ENCODE data around the gene MAGOHB.
"Not testable (repeated sequence)": the region's sequence is repeated elsewhere in the genome, so short reads cannot be mapped to it uniquely, and the experiment has no call there.

MAGOHB gene

DNA sequence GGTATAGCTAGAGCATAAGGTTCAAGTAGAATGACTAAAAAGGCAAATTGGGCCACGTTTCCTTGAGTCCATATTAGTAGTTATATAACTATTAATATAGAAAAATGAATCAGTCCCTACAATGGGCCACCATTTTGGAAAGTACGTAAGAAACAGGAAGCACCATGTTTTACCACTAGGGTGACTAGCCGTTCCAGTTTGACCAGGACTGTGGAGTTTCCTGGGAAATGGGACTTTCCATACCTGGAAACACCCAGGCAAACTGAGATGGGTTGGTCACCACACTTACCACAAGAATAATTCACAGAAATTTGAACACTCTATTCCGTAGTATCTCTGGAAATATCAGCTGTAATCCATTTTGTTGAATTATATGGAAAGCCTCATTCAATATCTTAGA is 2.1 kb upstream of the MAGOHB start:
- no peak overlapping the region for H3K4me3 ChIP-seq (ENCODE audit: low read depth, low read length)
- peak; percentile 72 for DNase-seq (ENCODE audit: low read depth)
- TF ChIP-seq, protein P1, sequence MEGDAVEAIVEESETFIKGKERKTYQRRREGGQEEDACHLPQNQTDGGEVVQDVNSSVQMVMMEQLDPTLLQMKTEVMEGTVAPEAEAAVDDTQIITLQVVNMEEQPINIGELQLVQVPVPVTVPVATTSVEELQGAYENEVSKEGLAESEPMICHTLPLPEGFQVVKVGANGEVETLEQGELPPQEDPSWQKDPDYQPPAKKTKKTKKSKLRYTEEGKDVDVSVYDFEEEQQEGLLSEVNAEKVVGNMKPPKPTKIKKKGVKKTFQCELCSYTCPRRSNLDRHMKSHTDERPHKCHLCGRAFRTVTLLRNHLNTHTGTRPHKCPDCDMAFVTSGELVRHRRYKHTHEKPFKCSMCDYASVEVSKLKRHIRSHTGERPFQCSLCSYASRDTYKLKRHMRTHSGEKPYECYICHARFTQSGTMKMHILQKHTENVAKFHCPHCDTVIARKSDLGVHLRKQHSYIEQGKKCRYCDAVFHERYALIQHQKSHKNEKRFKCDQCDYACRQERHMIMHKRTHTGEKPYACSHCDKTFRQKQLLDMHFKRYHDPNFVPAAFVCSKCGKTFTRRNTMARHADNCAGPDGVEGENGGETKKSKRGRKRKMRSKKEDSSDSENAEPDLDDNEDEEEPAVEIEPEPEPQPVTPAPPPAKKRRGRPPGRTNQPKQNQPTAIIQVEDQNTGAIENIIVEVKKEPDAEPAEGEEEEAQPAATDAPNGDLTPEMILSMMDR (IDR thresholded peaks at IDR 0.05; ENCODE audit: control insufficient read depth, extremely low read depth, insufficient read depth), result 0 out of 2 replicates have a peak, but pooled peaks have one; percentile 4

DNA sequence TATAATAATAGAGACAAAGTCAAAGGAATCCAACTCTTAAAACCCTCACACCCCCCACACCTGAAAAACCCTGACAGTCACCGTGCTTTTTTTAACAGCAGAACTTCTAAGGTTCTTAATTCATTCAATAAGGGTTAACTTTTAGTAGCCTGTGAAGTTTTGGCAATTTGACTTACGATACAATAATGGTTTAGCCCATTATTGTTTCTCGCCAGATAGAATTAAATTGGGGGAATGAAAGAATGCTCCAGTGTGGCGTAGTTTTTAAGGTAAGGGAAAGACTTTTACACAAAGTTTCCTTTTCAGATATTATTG is 604 bp upstream of the MAGOHB start:
- DNase-seq (ENCODE audit: low read depth), result no peak
- H3K4me3 ChIP-seq (ENCODE audit: low read depth, low read length), result peak overlapping the region; percentile 85
- TF ChIP-seq, protein P1 (IDR thresholded peaks at IDR 0.05; ENCODE audit: control insufficient read depth, extremely low read depth, insufficient read depth), result no peak

DNA sequence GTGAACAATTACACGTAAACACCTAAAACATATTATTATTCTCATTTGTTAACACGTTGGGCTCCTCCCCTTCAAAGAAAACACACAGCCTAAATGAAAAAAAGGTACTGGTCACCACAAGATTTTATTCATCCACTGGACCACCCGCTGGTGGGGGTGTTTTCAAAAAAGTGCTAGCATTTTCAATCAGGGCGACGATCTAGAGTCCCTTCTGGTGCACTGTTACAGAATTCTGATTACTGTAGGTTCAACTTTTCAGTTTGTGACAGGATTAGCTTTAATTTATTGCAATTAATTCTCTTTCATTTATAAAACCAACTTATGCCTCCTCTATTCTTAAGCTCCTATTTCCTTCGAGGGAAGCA is 443 bp downstream of the MAGOHB start:
- peak overlapping the region; percentile 85 for H3K4me3 ChIP-seq (ENCODE audit: low read depth, low read length)
- no peak for DNase-seq (ENCODE audit: low read depth)
- TF ChIP-seq, protein P1 (IDR thresholded peaks at IDR 0.05; ENCODE audit: control insufficient read depth, extremely low read depth, insufficient read depth), result no peak

DNA sequence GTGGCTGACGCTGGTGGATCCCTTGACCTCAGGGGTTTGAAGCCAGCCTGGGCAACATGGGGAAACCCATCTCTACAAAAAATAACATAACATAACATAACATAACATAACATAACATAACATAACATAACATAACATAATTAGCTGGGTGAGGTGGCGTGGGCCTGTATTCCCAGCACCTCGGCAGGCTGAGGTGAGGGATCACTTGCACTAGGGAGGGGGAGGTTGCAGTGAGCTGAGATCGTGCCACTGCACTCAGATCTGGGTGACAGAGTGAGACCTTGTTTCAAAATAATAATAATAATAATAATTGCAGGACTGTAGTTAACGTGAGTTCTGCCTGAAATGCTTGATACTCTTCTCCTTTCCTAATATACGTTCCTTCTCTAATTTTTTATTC is 1.3 kb downstream of the MAGOHB start:
- DNase-seq (ENCODE audit: low read depth), result no peak
- TF ChIP-seq, protein P1 (IDR thresholded peaks at IDR 0.05; ENCODE audit: control insufficient read depth, extremely low read depth, insufficient read depth), result no peak
- peak overlapping the region; percentile 85 for H3K4me3 ChIP-seq (ENCODE audit: low read depth, low read length)

DNA sequence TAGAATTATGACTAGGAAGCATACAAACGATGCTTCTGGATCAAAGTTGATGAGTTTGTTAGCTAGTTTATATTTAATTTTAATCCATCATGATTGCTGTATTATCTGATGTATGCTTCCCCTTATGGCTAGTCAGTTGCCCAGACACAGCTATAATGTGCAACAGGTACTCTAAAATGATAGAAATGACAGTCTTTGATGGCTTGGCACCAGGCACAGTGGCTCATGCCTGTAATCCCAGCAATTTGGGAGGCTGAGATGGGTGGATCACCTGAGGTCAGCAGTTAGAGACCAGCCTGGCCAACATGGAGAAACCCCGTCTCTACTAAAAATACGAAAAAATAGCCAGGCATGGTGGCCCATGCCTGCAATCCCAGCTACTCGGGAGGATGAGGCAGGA is 2.2 kb downstream of the MAGOHB start:
- DNase-seq (ENCODE audit: low read depth); H3K4me3 ChIP-seq (ENCODE audit: low read depth, low read length): not testable (repeated sequence)

DNA sequence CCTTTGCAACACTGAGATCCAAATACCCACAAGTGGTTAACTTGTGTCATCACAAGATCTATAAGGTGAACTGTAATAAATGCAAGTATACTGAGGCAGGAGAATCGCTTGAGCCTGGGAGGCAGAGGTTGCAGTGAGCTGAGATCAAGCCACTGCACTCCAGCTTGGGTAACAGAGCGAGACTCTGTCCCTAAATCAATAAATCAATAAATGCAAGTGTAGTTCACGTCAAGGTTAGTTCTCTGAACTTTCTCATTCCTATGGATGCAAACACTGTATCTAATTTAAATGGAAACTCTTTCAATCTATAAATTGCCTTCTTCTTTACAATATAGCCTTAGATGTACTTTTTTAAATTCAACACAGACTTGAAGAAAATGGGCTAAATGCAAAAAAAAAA is 3.2 kb downstream of the MAGOHB start:
- TF ChIP-seq, protein P1 (IDR thresholded peaks at IDR 0.05; ENCODE audit: control insufficient read depth, extremely low read depth, insufficient read depth), result no peak
- no peak for DNase-seq (ENCODE audit: low read depth)
- no peak overlapping the region for H3K4me3 ChIP-seq (ENCODE audit: low read depth, low read length)

DNA sequence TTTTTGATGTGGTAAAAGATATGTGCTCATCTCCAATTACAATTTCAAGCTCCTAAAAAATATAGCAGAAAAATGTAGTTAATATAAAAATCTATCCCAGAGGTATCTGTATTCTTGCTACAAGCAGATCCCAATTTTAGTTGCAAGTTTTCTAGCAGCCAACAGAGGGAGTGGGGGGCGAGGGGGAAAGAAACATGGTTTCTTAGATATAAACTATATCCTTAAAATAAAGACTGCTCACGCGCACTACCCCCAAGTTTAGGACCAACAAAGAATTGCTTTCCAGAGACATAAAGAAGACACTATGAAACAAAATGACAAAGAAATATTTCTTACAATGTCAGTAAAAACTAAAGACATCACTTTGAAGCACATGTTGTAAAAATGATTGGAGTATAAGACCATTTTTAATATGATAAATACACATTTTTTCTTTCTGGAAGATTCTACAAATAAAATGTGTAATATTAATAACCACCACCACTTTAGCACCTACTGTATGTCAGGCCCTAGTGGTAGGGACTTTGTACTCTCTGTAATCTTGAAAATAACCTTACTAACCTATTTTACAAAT is 5.4 kb downstream of the MAGOHB start:
- DNase-seq (ENCODE audit: low read depth), result no peak
- no peak overlapping the region for H3K4me3 ChIP-seq (ENCODE audit: low read depth, low read length)

More for the DNA sequence above, 5.4 kb downstream of the MAGOHB start:
- TF ChIP-seq, protein P1 (IDR thresholded peaks at IDR 0.05; ENCODE audit: control insufficient read depth, extremely low read depth, insufficient read depth), result 0 out of 2 replicates have a peak, but pooled peaks have one; percentile 12

Measured in LNCaP clone FGC (cell line).